GM18508 (cell line): ENCODE measurements around the gene RARS2.

ENCODE experiments used
- ATAC-seq: cut with Tn5 transposase; IDR thresholded peaks from one replicate; pipeline ENCODE4 v1.9.1; 2021; ENCODE audit warnings: moderate number of reproducible peaks; ENCODE audit not compliant: insufficient read depth, unreplicated experiment

Gene RARS2

GRCh38 chr6:87575423-87575822 is 14.4 kb downstream of the RARS2 start:
- no peak for ATAC-seq

GRCh38 chr6:87574237-87574804 is 15.5 kb downstream of the RARS2 start:
- no peak for ATAC-seq

GRCh38 chr6:87573307-87574024 is 16.3 kb downstream of the RARS2 start:
- no peak for ATAC-seq

GRCh38 chr6:87572883-87573282 is 16.9 kb downstream of the RARS2 start:
- ATAC-seq, result no peak

- ATAC-seq, result no peak
Measured at GRCh38 chr6:87572021-87572420, 17.8 kb downstream of the RARS2 start.

GRCh38 chr6:87561017-87561416 is 28.8 kb downstream of the RARS2 start:
- no peak for ATAC-seq

- ATAC-seq, result no peak
Measured at GRCh38 chr6:87558446-87558845, 31.3 kb downstream of the RARS2 start.

GRCh38 chr6:87555506-87555905 is 34.3 kb downstream of the RARS2 start:
- ATAC-seq, result no peak

GRCh38 chr6:87553159-87553765 is 36.5 kb downstream of the RARS2 start:
- no peak for ATAC-seq

GRCh38 chr6:87551799-87552198 is 38.0 kb downstream of the RARS2 start:
- ATAC-seq, result no peak

- no peak for ATAC-seq
Measured at GRCh38 chr6:87544474-87544735, 45.4 kb downstream of the RARS2 start.

- ATAC-seq, result no peak
Measured at GRCh38 chr6:87543696-87544473, 45.9 kb downstream of the RARS2 start.

- no peak for ATAC-seq
Measured at GRCh38 chr6:87541744-87542143, 48.0 kb downstream of the RARS2 start.

- no peak for ATAC-seq
Measured at GRCh38 chr6:87541041-87541440, 48.7 kb downstream of the RARS2 start.

- ATAC-seq, result no peak
Measured at GRCh38 chr6:87540539-87540938, 49.2 kb downstream of the RARS2 start.

- ATAC-seq, result no peak
Measured at GRCh38 chr6:87539554-87539953, 50.2 kb downstream of the RARS2 start.

- ATAC-seq, result no peak
Measured at GRCh38 chr6:87538510-87539260, 51.1 kb downstream of the RARS2 start.

GRCh38 chr6:87534377-87535047 is 55.3 kb downstream of the RARS2 start:
- no peak for ATAC-seq

- no peak for ATAC-seq
Measured at GRCh38 chr6:87529221-87529620, 60.6 kb downstream of the RARS2 start.

- no peak for ATAC-seq
Measured at GRCh38 chr6:87522686-87523085, 67.1 kb downstream of the RARS2 start.
